CD1c-positive myeloid dendritic cell (primary cell): ENCODE data around the gene CNTNAP3.
"Not testable (repeated sequence)": the region's sequence is repeated elsewhere in the genome, so short reads cannot be mapped to it uniquely, and the experiment has no call there.

Experiments
- DNase-seq: peaks from one replicate; pipeline ENCODE4 v3.0.0-alpha.2; 2016; ENCODE audit errors: extremely low spot score

The CNTNAP3 gene

GRCh38 chr9:39073537-39073936, 214.4 kb downstream of the CNTNAP3 start:
- DNase-seq: not testable (repeated sequence)

GRCh38 chr9:39067683-39068082, 220.3 kb downstream of the CNTNAP3 start:
- DNase-seq: not testable (repeated sequence)

- not testable (repeated sequence) for DNase-seq
These were observed 225.0 kb downstream of the CNTNAP3 start for GRCh38 chr9:39062966-39063365.

- DNase-seq: not testable (repeated sequence)
These were observed 233.5 kb downstream of the CNTNAP3 start for GRCh38 chr9:39054453-39054852.

- DNase-seq: not testable (repeated sequence)
These were observed 241.1 kb downstream of the CNTNAP3 start for GRCh38 chr9:39046833-39047232.

- DNase-seq: not testable (repeated sequence)
These were observed 245.6 kb downstream of the CNTNAP3 start for GRCh38 chr9:39042352-39042803.

GRCh38 chr9:39041774-39042173, 246.2 kb downstream of the CNTNAP3 start:
- DNase-seq: not testable (repeated sequence)

- DNase-seq: not testable (repeated sequence)
These were observed 248.8 kb downstream of the CNTNAP3 start for GRCh38 chr9:39039148-39039547.

- DNase-seq: not testable (repeated sequence)
These were observed 249.7 kb downstream of the CNTNAP3 start for GRCh38 chr9:39038221-39038620.

- DNase-seq: not testable (repeated sequence)
These were observed 254.1 kb downstream of the CNTNAP3 start for GRCh38 chr9:39033849-39034248.

GRCh38 chr9:39030204-39031019, 257.6 kb downstream of the CNTNAP3 start:
- DNase-seq: not testable (repeated sequence)

GRCh38 chr9:39028855-39029254, 259.1 kb downstream of the CNTNAP3 start:
- not testable (repeated sequence) for DNase-seq

GRCh38 chr9:39028168-39028567, 259.8 kb downstream of the CNTNAP3 start:
- not testable (repeated sequence) for DNase-seq

GRCh38 chr9:39025911-39026588, 261.9 kb downstream of the CNTNAP3 start:
- DNase-seq: not testable (repeated sequence)
